ENCODE measurements around the gene TAF1B.

TAF1B gene

GRCh38 chr2:9970200-9971044, 127.1 kb downstream of the TAF1B start:
- no peak for DNase-seq

- DNase-seq, result no peak
Observed at GRCh38 chr2:9971105-9971818, 128.0 kb downstream of the TAF1B start.

GRCh38 chr2:9971890-9972289, 128.6 kb downstream of the TAF1B start:
- no peak for DNase-seq

- DNase-seq, result no peak
Observed at GRCh38 chr2:9972621-9973479, 129.6 kb downstream of the TAF1B start.

- DNase-seq, result no peak
Observed at GRCh38 chr2:9973690-9974089, 130.4 kb downstream of the TAF1B start.

DNA sequence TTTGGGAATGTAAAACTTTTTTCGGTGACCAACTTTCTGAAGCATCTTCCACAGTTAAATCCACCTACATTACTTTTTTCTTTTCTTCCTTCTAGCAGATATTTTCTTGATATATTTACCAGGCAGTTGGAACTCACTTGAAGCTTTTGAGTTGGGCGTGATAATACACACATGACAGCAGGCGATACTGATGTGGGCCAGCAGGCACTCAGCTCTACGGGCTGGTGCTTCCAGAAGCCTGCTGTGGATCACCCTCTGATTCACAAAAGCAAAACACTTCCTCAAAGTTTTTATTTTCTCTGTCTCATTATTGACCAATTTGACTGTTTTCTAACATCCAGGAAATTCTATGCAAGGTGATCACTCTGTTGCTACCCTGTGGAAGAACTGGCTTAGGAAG, 131.1 kb downstream of the TAF1B start:
- no peak for DNase-seq

GRCh38 chr2:9975328-9975727, 132.1 kb downstream of the TAF1B start:
- DNase-seq, result no peak

DNA sequence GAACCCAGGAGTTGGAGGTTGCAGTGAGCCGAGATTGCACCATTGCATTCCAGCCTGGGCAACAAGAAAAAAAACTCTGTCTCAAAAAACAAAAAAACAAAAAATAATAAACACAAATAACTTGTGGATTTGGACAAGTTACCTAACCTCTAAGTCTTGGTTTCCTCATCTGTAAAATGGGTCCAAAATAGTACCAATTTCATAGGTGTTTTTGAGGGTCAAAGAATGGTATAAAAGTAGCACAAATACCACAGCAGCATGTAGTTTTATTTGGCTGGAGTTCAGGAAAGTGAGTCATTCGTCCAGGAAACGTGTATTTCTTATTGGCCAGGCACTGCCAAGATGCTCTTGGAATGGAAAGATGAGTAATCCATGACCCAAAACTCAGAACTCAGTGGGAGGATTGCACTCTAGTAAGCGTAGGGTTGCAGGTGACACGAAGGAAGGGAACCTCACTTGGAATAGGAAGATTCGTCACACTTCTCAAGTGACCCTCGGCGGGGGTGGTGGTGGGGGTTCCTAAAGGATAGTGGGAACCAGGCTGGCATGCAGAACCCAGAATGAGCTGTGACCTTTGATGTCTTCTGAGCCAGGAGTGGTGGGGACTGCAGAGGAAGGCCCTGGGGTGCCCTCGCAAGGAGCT, 132.7 kb downstream of the TAF1B start:
- peak; percentile 21 for DNase-seq

DNA sequence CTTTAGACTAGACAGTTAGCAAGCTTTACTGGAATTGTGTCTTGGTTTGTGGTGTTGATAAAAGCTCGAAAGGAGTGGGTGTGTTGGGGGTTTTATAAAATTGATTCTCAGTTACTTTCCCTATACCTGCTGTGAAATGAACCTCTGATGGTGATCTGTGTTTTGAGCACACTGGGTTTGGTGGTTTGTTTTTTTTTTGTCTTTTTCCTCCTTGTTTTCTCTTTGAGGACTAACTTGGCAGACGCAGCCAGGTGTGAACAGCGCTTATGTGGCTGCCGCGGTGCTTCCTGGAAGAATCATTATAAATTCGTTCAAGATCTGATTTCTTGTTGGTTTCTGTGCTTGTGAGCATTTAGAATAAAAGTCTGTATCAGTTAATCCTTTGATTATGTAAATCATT, 136.7 kb downstream of the TAF1B start:
- no peak for DNase-seq

GRCh38 chr2:9980520-9980919, 137.2 kb downstream of the TAF1B start:
- no peak for DNase-seq

- no peak for DNase-seq
Observed at GRCh38 chr2:9981655-9982054, 138.4 kb downstream of the TAF1B start.

- no peak for DNase-seq
Observed at GRCh38 chr2:9982248-9982647, 139.0 kb downstream of the TAF1B start.

DNA sequence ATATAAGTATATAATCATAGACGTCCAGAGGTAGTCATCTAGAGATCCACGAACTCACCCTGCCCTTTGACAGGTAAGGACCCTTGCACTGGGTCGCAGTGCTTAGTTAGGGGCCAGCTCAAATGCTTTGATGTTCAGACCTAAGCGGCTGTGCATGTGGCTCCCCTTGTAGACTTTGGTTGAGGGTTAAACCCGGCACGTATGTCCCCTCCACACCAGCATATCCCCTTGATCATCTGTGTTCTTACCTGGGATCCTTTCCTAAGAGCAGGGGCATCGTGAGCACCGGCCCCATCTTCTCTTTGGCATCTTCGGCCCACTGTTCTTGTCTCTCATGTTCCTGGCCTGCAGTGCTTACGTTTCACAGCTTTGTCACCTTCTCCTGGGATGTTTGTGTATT, 139.6 kb downstream of the TAF1B start:
- no peak for DNase-seq

GRCh38 chr2:9983401-9984216, 140.3 kb downstream of the TAF1B start:
- no peak for DNase-seq
